Fibroblast of skin of scalp (primary cell): ENCODE results near the gene GRHL3.

Source experiments
- DNase-seq: peaks from one replicate; pipeline ENCODE4 v3.0.0-alpha.2; 2013

GRHL3 gene

DNA sequence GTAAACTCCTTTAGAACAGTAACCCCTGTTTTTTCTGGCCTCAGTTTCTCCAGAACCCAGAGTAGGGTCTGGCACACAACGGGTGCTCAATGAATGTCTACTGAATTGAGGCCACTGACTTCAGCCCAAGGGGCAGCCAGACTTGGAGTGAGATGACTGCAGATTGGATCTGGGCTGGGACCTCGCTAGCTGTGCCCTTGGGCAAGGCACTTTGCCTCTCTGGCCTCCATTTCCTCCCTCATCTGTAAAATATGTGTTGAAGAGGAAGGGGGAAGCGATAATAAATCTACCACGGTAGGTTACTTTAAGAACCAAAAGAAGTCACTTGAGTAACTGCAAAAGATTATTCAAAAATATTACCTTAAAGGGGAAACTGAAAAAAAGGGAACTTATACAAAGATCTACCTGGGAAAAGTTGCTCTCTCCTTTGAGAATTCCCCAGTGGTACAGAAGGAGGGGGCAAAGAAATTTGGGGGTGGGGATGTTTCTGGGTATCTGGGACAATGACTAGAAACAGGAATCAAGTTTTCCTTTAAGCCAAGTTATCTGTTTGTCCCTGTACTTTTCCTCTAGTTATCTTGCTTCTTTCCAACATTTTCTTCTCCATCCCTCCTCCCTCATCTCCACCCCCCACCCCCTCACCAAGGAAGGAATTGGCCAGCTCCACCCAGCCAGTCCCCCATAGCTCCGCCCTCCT is 394 bp upstream of the GRHL3 start:
- no peak for DNase-seq

GRCh38 chr1:24319962-24320361 is 805 bp downstream of the GRHL3 start:
- no peak for DNase-seq

DNA sequence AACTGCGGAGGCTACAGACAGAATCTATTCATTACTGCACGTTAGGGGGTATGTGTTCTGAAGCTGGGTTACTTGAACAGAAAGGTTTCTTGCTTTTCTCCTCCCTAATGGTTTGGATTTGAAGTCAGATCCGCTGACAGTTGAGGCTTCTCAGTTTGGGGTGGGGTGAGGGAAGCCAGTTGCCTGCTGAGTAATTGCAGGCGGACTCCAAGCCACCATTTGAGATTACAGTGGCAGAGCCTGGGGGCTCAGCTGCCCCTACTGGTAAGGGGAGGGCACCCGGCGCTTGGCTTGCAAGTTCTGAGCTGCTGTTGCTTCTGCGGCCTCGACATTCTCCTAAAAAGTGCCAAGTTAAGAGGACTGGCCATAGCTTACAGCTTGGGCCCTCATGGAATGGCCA is 2.0 kb downstream of the GRHL3 start:
- no peak for DNase-seq

DNA sequence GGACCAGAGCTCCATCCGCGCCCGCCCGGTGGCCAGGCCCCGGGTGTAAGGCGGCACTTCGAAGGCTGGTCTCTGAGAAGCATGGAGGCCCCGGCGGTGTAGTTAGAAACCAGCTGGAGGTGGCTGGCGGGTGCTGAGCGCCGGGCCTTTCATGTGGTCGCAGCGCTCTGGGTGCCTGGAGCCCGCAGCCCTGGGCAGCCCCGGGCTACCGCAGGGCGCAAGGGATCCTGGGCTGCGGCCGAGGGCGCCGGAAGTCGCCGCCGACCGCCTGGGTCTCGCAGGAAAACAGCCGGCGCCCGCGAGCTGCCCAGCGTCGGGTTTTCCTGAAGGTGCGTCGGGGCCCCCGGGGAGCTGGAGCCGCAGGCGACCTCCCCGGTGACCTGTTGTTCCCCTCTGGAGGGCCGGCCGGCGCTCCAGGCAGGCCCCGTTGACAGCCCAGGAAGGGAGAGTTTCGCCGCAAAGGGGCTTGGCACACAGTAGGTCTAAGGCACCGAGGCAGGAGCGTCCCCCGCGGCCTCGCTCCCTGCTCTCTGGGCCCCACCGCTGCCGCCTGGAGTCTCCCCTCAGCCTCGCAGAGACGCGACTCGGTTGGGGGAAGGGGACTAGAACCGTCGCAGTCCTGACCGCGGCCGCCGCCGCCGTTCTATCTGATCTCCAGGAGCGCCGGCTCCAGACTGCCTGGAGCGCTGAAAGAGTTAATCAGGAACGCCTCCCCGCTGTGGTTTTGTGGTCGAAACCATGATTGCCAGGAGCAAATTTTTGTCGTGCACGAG is 2.7 kb downstream of the GRHL3 start:
- peak; percentile 88 for DNase-seq

DNA sequence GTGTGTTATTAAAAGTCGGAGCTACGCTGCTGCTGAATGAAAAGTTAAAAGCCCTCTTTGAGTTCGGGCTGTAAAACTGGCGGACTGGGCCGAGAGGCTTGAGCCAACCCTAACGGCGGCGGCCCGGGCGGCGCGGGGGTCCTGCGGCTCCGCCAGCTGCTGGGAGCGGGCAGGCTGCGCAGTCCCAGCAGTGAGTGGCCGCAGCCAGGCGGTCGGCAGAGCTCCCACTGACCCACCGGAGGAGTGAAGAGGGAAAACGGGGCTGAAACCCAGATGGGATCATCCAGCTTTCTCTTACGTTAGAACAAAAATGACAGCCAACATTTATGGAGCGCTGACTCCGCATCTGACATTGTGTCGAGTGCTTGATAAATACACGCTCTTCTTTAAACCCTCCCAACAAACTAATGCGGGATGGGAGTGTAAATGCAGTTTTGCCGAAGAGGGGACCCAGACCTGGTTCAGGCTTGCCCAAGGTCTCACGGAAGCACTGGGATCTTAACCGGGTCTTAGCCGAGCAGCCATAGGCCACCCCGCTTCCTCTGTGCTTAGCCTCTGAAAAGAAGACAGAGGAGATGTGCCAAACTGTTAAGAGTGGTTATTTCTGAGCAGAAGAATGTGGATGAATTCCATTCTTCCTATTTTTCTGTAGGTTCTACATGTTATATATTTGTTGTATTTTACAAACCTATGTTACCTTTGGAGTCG is 3.5 kb downstream of the GRHL3 start:
- no peak for DNase-seq

- DNase-seq, result no peak
These were observed 4.1 kb downstream of the GRHL3 start for GRCh38 chr1:24323281-24323680.

GRCh38 chr1:24324903-24325302 is 5.7 kb downstream of the GRHL3 start:
- no peak for DNase-seq

- no peak for DNase-seq
These were observed 6.7 kb downstream of the GRHL3 start for GRCh38 chr1:24325587-24326449.

GRCh38 chr1:24327486-24327885 is 8.3 kb downstream of the GRHL3 start:
- DNase-seq, result no peak

GRCh38 chr1:24327891-24328290 is 8.7 kb downstream of the GRHL3 start:
- peak; percentile 26 for DNase-seq

GRCh38 chr1:24329331-24329730 is 10.2 kb downstream of the GRHL3 start:
- no peak for DNase-seq

DNA sequence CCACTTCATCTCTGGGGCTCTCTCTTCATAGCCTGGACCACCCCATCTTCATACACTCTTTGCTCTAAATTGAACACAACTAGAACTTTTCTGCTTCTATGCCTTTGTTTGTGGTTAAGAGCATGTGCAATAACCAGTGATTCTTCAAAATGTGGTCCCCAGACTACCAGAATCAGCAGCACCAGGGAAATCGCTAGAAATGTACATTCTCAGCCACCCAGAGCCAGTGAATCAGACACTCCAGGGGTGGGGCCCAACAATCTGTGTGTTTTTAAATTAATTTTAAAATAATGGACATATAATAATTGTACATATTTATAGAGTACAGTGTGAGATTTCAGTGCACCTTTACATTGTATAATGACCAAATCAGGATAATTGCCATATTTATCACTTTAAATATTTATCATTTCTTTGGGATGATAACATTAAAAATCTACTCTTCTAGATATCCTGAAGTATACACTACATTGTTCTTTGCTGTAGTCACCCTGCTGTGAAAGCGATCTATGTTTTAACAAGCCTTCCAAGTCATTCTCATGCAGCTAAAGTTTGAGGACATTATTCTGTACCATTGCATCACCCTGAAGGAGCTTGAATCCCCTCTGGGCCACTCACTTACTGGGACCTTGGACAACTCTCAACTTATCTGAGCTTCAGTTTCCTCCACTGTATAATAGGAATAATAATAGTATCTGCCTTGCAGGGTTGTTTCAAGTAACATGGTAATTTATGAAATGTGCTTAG is 10.8 kb downstream of the GRHL3 start:
- peak; percentile 89 for DNase-seq

DNA sequence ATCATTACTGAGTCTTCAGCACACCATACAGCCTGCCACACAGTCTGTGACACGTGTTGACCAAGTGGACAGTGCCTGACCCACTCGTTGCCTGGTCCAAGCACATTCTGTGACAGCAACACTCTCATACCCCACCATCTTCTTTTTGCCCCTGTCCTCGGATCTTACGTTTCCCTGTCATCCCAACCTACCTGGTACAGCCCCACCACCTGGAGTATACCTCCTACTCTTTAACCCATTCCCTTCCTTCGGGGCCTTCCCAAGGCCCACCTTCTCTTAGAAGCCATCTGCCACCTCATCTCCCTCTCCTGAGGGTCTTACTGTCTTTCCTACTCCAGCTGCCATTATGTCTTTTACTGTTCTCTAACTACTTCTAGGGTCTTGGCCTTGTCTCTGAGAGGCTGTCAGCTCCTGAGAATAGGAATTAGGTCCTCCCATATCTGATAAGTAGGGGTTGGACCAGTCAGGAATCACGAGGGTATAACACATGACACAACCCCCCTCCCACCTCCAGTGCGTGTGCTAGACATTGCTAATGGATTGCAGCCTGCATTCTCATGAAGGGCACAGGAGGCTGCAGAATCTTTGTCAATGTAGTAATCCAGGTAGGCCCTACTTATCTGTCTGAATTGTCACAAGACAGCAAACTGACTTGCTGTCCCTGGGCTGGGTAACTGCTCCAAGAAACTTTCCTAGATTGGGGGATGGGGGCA is 13.0 kb downstream of the GRHL3 start:
- no peak for DNase-seq

DNA sequence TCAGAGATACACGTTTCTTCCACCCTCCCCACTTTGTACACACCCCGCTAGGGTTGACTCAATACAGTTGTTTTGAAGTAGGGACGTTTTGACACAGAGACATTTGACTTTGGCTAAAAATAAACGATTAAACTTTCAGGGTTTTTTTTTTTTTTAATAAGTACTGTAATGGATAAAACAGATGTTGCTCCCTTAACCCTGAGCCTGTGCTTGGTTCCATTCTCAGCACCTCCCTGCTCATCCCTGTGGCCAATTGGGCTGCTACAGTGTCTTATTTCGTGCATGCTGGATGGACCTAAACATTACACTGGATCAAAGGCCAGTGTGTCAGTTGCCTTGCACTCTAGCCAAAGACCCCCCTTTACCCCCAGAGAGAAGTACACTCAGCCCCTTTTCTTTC is 16.9 kb downstream of the GRHL3 start:
- DNase-seq, result no peak

DNA sequence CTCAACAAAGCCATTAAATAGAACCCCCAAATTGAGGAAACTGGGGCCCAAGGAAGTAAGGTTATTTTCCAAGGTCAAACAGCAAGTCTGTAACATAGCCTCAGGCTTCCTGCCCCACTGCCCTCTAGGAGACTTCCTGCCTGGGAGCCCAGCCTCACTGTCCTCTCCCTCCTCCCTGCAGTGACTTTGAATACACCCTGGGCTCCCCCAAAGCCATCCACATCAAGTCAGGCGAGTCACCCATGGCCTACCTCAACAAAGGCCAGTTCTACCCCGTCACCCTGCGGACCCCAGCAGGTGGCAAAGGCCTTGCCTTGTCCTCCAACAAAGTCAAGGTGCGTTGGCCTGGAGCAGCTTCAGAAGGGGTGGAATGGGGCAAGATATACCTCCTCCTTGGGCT is 18.3 kb downstream of the GRHL3 start:
- DNase-seq, result no peak

GRCh38 chr1:24338447-24338846 is 19.3 kb downstream of the GRHL3 start:
- DNase-seq, result no peak

GRCh38 chr1:24339996-24340395 is 20.8 kb downstream of the GRHL3 start:
- no peak for DNase-seq

GRCh38 chr1:24340770-24341169 is 21.6 kb downstream of the GRHL3 start:
- no peak for DNase-seq

- DNase-seq, result peak; percentile 34
These were observed 22.1 kb downstream of the GRHL3 start for GRCh38 chr1:24341260-24341659.

GRCh38 chr1:24343412-24344089 is 24.4 kb downstream of the GRHL3 start:
- no peak for DNase-seq
